HG03025 (cell line): Measurements from ENCODE around the gene PANX2.

Experiments used
- ATAC-seq: cut with Tn5 transposase; IDR thresholded peaks from one replicate; pipeline ENCODE4 v1.9.1; 2021; ENCODE audit warnings: mild to moderate bottlenecking, moderate library complexity; ENCODE audit not compliant: unreplicated experiment, low FRiP score

PANX2 gene

DNA sequence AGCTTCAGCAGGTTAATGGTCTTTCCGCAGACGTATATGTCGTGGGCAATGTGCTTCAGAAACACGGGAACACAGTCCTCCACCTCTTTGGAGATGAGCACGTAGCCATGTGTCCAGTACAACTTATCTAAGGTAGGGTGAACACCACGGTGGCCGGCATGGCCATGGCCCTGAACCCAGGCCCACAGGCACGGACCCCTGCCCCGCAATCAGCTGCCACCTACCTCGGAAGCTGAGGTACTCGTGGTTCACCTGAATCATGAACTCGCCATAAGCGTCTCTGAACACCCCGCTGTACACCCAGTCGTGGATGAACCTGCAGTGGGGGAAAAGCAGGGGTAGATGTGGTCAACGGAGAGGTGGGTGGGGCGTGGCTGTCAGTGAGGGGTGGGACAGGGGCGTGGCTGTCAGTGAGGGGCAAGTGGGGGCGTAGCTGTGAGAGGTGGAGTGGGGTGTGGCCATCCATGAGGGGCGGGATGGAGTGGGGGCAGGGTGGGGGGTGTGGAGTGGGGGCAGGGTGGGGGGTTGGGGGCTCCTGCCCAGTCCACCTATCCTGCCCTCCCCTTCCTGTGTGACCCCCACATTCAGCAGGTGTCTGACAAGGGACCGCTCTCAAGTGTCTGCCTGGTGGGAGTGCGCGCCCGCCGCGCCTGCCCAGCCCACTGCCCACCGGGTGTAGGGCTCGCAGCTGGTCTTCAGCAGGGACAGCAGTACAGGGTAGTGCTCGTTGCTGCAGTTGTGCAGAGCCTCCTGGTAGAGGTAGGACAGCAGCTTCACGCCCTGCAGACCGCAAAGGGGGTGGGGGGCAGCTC, 55.7 kb downstream of the PANX2 start:
- ATAC-seq: no peak

DNA sequence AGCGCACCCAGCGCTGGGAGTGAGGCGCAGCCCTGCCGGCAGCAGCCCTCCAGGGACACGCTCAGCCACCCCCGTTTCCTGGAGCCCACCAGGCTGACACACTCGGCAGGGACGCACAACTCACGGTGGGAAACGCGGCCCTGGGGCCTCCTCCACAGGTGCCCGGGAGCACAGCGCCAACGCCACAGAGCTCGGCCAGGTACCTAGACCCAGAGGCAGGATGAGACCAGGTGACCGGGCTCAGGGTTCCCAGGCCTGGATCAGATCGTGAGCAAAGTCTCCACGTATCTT, 56.3 kb downstream of the PANX2 start:
- no peak for ATAC-seq

DNA sequence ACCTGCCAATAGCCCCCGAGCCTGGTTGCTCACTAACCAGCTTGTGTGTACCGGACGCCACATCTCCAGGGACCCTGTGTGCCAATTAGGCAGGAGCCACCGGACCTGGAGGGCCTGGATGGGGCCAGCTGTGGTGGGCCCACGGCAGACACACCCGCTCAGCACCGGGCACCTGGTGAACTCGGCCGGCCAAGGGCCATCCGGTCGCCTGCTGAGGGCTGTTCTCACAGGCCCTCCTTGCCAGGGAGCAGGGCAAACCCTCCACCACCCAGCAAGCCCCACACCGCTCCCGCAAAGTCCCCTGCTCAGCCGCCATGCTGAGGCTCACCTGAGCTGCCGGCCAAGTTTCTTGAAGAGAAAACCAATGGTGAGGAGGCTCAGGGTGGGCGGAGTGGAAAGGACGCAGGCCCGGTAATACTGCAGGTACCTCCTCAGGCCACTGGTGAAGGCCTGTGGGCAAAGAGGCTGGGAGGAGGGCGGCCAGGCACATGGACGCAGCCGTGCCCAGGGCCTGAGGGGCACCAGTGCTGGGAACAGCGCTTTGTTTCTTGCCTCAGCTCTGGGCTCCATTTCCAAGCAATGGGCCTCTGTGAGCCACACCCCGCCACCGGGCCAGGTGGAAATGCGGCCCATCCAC, 57.2 kb downstream of the PANX2 start:
- ATAC-seq: no peak

DNA sequence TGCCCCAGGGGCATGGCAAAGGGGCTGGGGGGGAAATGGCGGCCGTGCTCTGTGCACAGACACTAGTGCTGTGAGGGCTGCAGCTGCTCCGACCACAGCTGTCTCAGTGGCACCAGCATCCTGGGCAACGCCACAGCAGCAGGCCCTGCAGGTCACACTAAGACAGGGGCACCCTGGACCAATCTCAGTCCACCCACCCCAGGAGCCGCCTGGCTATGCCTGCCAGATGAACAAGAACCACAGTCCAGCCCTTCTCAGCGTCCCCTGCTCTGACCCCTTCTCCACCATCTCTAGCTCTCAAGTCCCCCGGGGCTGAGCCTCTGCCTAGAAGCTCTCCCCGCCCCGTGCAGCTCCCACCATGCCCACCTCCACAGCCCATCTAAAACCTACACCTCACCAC, 57.8 kb downstream of the PANX2 start:
- ATAC-seq: no peak

DNA sequence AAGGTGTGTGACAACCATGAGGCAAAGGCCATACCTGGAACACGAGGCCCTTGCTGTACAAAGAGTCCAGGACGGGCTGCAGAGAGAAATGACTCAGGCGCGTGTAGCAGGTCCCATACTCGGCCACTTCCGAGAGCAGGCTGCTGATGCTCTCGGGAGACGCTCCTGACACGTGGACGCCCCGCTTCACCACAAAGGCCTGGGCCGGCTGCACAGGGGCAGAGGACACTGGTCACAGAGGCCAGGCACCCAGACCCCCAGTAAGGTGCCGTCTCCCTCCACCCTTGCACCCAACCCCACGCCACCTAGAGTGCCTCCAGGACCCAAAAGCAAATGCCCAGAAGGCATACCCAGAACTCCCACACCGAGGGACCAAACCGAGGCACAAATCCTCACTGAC, 58.8 kb downstream of the PANX2 start:
- no peak for ATAC-seq
